ENCODE measurements around the gene CARNS1. TPM values are rescaled to one million over a fixed set of nuclear protein-coding genes. Genes with fewer than 3 reads are reported as not detected.

CARNS1 gene
- total RNA-seq, 1 experiment from 2014 or later: 1.3 TPM

DNA sequence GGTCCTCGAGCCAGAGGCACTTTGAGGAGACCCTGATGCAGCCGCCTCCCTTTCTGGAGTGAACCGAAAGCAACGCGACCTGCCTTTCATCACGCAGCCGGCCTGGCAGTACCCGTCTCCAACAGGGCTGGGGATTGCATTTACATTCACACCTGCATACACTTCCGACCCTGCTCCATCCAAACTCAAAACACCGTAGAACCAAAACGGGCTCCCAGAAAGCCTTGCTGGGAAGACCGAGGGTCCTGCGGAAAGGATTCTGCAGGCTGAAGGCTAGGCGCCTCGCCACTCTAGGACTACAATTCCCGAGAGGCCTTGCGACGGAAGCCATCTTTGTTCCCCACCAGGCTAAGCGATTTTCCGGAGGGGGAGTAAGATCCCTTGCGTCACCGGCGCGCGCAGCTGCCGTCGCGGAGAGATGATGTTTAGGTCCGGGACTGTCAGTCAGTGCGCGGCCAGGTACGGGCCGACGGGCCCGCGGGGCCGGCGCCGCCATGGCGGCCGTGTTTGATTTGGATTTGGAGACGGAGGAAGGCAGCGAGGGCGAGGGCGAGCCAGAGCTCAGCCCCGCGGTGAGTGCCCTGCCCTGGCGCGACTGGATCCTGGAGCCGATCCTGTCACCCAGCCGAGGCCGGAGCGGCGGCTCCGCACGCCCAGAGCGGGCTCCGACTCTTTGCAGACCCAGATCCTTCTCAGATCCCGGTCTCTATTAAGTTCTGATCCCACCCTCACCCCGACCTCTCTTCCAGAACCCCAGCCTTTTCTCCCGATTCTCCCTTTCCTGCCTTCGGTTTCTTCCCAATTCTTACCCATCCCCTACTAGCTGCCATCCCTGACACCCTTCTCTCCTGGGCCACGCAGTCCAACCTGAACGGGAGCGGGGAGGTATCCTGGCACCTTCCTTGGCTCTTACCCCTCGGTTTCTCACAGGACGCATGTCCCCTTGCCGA, 12.8 kb downstream of the CARNS1 start, which contains the start of gene RPS6KB2 (continued):
- no peak for TF ChIP-seq PRDM15 (CRISPR knock-in tag; IDR thresholded peaks at IDR 0.05)
- no peak for TF ChIP-seq ZBTB21 (CRISPR knock-in tag; IDR thresholded peaks at IDR 0.05; ENCODE audit: borderline replicate concordance)
- TF ChIP-seq FOXP1 (CRISPR knock-in tag; IDR thresholded peaks at IDR 0.05; ENCODE audit: borderline replicate concordance): peak; percentile 68; the same call in 1 of the 2 replicates
- TF ChIP-seq, protein P1, sequence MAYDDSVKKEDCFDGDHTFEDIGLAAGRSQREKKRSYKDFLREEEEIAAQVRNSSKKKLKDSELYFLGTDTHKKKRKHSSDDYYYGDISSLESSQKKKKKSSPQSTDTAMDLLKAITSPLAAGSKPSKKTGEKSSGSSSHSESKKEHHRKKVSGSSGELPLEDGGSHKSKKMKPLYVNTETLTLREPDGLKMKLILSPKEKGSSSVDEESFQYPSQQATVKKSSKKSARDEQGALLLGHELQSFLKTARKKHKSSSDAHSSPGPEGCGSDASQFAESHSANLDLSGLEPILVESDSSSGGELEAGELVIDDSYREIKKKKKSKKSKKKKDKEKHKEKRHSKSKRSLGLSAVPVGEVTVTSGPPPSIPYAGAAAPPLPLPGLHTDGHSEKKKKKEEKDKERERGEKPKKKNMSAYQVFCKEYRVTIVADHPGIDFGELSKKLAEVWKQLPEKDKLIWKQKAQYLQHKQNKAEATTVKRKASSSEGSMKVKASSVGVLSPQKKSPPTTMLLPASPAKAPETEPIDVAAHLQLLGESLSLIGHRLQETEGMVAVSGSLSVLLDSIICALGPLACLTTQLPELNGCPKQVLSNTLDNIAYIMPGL (CRISPR knock-in tag; IDR thresholded peaks at IDR 0.05): peak; percentile 85; the same call in 1 of the 2 replicates
- TF ChIP-seq CREM (CRISPR knock-in tag; IDR thresholded peaks at IDR 0.05): peak; percentile 100
- TF ChIP-seq ATF6 (CRISPR knock-in tag; IDR thresholded peaks at IDR 0.05): no peak
- no peak for TF ChIP-seq IRF2 (CRISPR knock-in tag; IDR thresholded peaks at IDR 0.05; ENCODE audit: borderline replicate concordance, low read depth)
- no peak for TF ChIP-seq AFF4 (CRISPR knock-in tag; IDR thresholded peaks at IDR 0.05; ENCODE audit: borderline replicate concordance)
- no peak for TF ChIP-seq GTF2I (CRISPR knock-in tag; conservative IDR thresholded peaks at IDR 0.05)
- no peak for TF ChIP-seq OVOL2 (CRISPR knock-in tag; IDR thresholded peaks at IDR 0.05; ENCODE audit: borderline replicate concordance)
- TF ChIP-seq JUN (CRISPR knock-in tag; IDR thresholded peaks at IDR 0.05): no peak
- TF ChIP-seq, protein P2, sequence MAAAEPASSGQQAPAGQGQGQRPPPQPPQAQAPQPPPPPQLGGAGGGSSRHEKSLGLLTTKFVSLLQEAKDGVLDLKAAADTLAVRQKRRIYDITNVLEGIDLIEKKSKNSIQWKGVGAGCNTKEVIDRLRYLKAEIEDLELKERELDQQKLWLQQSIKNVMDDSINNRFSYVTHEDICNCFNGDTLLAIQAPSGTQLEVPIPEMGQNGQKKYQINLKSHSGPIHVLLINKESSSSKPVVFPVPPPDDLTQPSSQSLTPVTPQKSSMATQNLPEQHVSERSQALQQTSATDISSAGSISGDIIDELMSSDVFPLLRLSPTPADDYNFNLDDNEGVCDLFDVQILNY (CRISPR knock-in tag; IDR thresholded peaks at IDR 0.05): peak; percentile 41; the same call in 1 of the 2 replicates
- no peak for TF ChIP-seq E2F4 (CRISPR knock-in tag; IDR thresholded peaks at IDR 0.05; ENCODE audit: borderline replicate concordance, low read depth)
- TF ChIP-seq FOXK1 (CRISPR knock-in tag; IDR thresholded peaks at IDR 0.05): peak; percentile 91
- TF ChIP-seq, protein P3, sequence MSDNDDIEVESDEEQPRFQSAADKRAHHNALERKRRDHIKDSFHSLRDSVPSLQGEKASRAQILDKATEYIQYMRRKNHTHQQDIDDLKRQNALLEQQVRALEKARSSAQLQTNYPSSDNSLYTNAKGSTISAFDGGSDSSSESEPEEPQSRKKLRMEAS (CRISPR knock-in tag; IDR thresholded peaks at IDR 0.05): no peak; the same call in none of the 2 replicates
- no peak for TF ChIP-seq ZMAT4 (CRISPR knock-in tag; IDR thresholded peaks at IDR 0.05)
- peak; percentile 95; the same call in 1 of the 2 replicates for TF ChIP-seq ATF1 (CRISPR knock-in tag; IDR thresholded peaks at IDR 0.05)
- TF ChIP-seq, protein P4, sequence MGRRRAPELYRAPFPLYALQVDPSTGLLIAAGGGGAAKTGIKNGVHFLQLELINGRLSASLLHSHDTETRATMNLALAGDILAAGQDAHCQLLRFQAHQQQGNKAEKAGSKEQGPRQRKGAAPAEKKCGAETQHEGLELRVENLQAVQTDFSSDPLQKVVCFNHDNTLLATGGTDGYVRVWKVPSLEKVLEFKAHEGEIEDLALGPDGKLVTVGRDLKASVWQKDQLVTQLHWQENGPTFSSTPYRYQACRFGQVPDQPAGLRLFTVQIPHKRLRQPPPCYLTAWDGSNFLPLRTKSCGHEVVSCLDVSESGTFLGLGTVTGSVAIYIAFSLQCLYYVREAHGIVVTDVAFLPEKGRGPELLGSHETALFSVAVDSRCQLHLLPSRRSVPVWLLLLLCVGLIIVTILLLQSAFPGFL (CRISPR knock-in tag; IDR thresholded peaks at IDR 0.05; ENCODE audit: borderline replicate concordance): no peak
- TF ChIP-seq TEAD1 (CRISPR knock-in tag; IDR thresholded peaks at IDR 0.05): peak; percentile 41; the same call in 1 of the 2 replicates
- TF ChIP-seq NR3C1 (CRISPR knock-in tag; conservative IDR thresholded peaks at IDR 0.05; ENCODE audit: low read depth): no peak

Measured in WTC11 (cell line).